Daoy (cell line): ENCODE data around the gene PCSK6. TPM values are rescaled to one million over a fixed set of nuclear protein-coding genes. Genes with fewer than 3 reads are reported as not detected.
"Not testable (repeated sequence)": the region's sequence is repeated elsewhere in the genome, so short reads cannot be mapped to it uniquely, and the experiment has no call there.

Source experiments
- DNase-seq: peaks from one replicate; pipeline ENCODE4 v3.0.0-alpha.2; 2015; ENCODE audit warnings: low read depth
- total RNA-seq: library from RNA; depleted of rRNA; stranded (reverse); fragments of >200 nt; shearing (Covaris generic); gene quantifications from 2 replicates; pipeline ENCODE4 v1.2.3, GENCODE V29; 2014

The PCSK6 gene
- total RNA-seq, 1 experiment from 2014 or later = 8.1 TPM

DNA sequence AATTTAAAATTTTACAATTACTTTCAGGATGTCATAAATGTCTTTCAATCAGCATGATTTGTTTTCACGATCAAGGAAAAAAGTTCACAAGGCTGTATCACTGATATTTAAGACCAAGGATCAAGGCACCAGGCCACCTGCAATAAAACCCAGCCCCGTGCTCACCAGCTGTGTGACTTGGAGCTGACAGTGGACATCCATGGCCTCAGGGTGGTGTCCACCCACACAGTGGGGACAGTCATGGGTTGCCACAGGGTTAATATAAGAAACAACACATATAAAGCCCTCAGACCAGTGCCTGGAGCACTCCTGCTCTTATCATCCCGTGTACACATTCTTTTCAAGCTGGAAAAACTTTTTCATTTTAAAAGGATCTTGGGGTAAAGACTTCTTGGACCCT is 56.5 kb downstream of the PCSK6 start:
- no peak for DNase-seq

DNA sequence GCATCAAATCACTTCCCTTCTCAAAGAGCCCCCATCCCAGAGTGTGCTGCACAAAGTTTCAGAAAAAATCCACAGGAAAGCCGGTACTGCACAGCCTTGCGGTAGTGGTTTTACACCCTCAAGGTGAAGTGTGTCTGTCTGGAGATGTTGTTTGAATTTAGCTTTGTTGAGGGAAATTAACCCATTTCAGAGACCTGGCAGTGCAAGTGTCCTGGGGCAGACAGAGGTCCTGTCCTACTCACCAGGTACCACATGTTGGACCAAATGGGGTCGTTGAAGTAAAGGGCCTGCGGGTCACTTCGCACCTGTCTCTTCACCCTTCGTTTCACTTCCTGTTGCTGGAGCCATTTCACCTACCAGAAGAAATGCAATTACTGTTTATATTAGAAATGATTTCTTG is 57.8 kb downstream of the PCSK6 start:
- no peak for DNase-seq

DNA sequence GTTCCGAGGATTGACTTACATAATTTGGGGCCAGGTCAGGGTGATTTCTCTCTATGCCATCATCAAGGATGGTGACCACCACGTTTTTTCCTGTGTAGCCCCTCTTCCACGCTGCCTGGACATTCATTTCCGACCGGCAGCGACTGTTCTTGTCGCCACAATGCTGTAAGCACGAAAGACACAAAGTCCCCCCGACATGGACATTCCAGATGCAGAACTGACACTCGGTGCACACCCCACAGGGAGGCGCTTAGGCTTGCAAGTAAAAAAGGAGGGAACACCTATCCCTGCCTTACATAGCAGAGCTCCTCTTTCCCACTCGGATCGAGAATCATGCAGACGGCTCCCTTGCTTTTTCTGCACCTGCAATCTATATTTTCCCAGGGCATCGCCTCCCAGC is 58.2 kb downstream of the PCSK6 start:
- DNase-seq = no peak

DNA sequence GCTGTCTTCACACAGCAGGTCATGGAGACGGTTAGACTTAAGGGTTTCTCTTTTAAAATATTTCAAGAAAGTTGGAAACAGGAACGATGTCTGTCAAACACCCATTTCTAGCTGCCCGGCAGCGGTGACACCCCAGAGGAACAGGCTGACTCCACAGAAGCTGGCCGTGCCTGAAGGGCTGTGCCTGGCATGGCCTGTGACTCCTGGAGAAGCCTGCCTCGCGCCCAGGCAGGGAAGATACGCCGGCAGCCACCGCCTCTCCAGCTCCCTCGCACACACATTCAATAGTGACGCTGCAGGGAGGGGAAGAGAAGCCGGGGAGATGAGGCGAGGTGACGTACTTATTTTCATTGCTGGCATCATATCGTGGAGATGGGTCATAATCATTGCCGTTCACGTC is 59.9 kb downstream of the PCSK6 start:
- no peak for DNase-seq

DNA sequence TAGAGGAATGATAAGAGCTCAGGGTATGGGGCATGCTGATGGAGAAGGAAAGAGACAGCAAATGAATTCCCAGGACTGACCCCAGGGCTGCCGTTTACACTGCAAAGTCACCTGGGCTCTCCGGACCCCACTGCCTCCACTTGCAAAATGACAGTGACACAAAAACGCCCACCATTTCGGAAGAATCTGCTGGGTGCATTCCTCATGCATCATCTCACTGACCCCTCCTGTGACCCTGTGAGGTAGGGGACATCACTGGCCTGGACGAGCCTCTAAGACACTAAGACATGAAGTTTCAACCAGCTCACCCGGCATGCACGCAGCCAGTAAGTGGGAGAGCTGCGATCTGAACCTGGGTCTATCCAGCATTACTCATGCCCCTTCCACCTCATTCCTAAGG is 60.3 kb downstream of the PCSK6 start:
- no peak for DNase-seq

DNA sequence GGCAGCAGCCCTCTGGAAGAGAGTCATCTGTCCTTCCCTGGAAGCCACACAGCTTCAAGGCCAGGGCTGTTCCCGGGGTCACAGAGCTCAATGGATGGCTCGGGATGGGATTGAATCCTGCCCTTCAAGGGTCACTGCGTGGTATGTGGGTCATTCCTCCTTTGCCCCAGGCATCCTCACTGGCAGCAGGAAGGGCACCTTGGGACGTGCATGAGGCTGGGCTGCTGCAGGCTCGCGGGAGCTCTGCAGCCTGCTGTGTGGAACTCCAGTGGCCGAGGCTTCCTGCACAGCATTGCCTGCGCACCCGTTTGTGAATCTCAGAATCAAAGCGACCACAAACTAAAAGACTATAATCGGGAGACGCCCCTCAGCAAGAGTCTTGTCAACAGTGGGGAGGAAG is 60.7 kb downstream of the PCSK6 start:
- no peak for DNase-seq

DNA sequence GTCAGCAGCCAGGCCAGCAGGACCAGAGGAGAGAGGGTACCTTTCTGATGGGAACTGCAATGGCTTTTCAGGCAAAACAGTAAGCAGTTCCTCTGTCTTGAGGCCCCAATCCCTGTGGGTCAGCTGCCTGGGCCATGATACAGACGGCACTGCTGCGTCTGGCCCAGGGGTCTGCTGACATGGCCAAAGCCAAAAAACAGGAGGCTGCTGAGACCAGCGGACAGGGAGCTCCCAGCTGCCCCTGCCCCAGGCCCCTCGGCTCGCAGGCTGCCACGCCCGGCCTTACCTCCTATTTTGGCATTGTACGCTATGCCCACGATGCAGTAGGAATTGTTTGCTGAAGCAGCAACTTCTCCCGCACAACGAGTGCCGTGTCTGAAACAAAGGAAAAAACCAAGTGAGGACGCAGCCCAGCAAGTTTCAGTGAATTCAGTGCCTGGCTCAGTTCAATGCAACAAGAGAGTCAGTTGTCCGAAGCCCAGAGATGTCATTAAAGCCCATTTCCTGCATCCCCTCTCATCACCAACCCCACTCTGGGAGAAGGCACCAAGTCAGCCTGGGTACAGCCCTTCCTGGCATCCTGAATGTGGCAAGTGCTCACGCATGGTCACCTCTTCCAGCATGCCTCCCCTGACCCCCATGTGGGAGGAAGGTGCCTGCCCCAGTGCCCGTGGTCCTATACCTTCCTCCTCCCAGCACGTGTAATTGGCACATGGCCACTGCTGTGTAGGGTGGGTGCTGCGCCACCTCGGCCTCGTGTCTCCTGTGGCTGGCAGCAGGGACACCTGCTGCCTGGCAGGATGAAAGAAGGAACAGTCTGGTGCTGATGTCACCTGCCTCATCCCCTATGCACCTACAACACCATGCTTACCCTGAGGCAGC is 61.7 kb downstream of the PCSK6 start:
- DNase-seq = no peak

DNA sequence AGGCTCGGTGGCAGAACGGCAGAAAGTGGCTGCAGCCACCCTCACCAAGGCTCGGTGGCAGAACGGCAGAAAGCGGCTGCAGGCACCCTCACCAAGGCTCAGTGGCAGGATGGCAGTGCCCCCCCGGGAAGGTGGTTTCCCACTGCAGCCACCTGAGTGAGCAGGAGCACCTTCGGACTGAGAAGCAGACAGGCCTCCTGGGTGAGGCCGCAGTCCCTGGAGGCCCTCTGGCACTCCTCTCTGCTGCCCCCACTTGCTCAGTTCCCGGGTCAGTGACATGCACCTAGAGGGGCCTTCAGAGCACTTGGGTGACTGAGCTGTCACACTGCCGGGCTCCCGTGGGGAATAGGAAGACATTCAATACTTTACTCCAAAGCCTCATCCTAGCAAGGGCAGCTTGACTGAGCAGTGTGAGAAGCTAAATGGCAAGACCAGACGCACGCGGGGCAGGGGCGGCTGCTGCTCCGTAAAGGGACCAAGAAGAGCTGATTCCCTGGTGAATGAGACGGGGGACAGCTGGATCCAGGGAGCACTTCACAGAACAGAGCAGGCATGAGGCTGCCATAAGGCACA is 62.7 kb downstream of the PCSK6 start:
- DNase-seq = no peak

DNA sequence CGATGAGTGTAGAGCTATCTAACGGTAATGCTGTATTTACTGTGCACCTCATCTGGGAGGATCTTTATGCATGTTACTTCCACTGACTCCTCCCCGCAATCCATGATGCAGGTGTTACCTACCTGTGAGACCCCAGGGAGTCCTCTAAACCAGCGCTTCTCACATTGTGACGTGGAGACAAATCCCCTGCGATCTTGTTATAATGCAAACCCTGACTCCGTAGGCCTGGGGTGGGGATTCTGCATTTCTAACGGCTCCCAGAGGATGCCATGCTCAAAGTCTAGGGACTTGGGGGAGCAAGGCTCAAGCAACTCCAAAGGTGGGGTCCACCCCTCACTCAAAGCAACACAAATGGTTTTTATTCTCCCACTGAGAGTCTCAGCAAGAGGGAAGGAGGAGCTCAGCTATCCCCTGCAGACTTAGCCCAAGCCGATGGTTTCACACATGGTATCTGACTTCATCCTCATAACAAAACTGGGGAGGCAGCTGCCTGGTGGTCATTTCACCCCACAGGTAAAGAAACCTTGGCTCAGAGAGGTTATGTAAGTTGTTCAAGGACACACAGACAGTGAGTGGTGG is 63.6 kb downstream of the PCSK6 start:
- no peak for DNase-seq

DNA sequence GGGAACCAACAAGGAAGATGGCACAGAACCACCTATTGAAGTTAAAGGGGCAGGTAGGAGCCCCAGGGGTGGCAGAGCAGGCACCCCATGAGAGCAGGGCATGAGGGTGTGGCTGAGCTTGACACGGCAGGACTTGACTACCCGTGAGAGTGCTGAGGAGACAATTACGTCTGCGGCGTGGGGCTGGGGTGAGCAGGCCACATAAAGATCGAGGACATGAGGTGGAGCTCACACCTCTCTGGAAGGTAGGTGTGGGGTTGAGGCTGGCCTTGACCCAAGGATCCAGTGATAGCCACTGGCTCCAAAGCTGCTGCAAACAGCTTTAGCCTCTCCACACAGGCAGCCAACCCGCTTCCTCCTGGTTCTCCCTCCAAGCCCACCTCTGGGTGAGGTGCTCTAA is 64.5 kb downstream of the PCSK6 start:
- DNase-seq = no peak

DNA sequence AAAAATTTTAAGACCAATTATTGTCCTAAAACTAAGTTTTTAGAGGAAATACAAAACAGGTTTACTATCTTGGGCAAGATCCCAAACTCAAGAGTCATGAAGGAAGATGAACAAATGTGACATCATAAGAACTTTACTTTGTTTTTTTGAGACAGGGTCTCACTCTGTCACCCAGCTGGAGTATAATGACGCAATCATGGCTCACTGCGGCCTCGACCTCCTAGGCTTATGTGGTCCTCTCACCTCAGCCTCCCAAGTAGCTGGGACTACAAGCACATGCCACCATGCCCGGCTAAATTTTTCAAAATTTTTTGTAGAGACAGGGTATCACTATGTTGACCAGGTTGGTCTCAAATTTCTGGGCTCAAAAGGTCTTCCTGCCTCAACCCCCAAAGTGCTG is 69.3 kb downstream of the PCSK6 start:
- no peak for DNase-seq

DNA sequence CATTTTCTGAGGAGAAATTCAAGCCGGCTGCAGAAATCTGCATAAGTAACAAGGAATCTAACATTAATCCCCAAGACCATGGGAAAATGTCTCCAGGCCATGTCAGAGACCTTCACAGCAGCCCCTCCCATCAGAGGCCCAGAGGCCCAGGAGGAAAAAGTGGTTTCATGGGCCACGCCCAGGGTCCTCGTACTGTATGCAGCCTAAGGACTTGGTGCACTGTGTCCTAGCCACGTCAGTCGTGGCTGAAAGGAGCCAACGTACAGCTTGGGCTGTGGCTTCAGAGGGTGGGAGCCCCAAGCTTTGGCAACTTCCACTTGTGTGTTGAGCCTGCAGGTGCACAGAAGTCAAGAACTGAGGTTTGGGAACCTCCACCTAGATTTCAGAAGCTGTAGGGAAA is 73.0 kb downstream of the PCSK6 start:
- not testable (repeated sequence) for DNase-seq

DNA sequence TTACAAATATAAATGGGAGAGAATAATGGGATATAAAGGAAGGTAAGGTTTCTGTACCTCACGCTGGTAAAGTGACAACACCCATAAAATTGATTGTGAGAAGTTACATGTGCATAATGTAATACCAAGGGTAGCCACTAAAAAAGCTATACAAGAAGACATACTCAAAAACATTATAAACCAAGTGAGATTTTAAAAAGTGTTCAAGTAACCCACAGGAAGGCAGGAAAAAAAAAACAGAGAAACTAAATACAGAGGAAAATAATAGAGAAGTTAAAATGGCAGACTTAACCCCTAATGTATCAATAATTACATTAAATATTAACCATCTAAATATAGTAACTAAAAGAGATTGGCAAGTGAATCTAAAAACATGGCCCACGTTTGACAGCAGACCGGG is 76.3 kb downstream of the PCSK6 start:
- no peak for DNase-seq

DNA sequence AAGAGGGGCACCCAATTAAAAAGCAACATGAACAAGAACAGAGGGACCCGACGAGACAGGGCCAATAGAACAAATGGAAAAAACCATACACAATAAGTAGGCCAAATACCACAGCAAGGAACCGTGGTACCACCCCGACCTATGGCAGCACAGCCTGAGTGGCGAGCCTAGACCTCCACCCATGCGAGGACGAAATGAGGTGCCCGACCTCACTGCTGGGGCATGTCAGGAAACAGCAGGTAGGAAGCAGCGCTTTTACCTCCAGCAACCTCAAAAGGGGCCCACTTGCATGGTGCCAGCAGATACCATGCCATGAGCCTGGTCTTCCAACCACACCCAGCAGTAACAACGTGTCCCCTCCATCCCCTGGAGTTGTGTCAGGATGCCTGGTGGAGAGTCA is 77.9 kb downstream of the PCSK6 start:
- DNase-seq = no peak

DNA sequence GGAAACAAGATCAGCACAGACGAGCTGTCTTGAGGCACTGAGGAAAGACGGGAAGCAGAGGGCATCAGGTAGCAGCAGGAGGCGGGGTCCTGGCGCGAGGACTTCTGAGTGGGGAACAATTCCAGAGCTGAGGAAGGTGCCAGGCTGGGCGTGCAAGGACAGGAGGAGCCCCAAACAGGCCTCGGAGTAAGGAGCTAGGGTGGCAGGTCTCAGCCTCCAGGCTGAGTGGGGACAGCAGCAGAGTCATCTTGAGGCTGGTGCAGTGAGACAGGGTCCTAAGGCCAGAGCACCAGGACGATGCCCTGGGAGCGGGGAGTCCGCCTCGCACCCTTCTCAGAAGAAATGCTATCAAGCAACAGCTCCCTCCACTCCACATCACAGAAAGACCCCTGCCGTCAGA is 78.4 kb downstream of the PCSK6 start:
- DNase-seq = no peak

DNA sequence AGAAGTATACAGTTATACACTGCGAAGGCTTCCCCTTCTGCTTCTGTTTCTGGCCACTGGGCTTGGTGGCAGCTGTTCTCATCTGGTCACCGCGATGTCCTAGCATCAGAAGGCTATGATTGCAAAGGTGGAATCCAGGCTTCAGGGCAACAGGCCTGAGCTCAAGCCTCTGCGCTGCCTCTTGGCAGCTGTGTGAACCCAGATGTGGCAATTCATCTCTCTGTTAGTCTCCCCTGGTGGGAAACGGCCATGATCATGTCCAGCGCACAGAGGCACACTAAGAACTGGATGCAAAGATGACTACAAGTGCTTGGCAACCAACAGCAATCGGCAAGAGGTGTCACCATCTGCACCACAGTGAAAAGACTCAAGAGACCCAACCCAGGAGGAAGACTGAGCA is 78.9 kb downstream of the PCSK6 start:
- no peak for DNase-seq

DNA sequence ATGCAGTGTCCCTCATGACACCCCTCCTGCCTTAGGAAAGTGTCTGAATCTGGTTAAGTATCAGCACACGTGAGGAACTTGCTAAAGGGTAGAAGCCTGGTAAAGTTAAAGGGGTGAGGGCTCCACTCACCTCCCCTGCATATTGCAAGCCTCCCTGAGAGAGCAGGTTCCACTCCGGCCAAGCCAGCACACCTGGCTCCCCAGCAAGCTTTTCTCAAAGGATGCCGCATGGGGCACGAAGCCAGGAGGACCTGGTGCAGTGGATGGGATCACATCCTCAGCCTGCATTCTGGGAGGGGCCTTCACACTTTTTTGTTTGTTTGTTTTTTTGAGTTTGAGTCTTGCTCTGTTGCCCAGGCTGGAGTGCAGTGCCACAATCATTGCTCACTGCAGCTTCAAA is 79.9 kb downstream of the PCSK6 start:
- no peak for DNase-seq

DNA sequence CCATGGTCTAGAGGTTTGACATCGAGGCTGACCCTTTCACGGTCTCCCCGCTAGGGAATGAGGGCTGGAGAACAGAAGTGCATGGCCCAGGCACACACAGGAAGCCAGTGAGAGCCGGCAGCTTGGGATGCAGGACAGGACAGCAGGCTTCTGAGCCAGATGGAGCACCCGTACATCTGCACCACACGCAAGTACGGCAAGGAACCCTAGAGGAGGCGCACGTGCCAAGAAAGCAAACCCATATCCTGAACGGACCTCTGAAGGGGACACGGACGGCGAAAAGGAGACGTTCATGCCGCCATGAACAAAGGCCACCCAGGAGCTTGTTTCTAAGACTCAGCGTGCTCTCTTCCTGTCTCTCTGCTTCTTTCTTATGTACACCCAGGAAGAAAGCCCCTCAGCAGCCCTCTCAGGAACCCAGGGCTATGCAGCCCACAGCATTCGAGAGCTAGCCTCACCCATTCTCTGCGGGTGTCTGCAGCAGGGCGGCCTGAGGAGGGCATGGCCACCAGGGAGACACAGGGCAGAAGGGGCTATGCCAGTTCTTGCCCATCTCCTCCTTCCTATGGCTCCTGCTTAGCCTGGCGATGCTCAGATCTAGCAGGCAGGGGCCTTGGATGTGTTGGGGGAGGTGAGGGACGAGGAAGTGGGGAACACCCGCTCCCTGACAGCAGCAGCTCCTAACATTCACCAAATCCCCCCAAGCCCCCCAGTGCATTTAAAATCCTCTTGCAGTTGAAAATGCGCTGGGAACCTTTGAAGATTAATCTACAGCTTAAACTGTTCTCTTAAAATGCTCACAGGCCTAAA is 81.3 kb downstream of the PCSK6 start:
- DNase-seq = no peak

DNA sequence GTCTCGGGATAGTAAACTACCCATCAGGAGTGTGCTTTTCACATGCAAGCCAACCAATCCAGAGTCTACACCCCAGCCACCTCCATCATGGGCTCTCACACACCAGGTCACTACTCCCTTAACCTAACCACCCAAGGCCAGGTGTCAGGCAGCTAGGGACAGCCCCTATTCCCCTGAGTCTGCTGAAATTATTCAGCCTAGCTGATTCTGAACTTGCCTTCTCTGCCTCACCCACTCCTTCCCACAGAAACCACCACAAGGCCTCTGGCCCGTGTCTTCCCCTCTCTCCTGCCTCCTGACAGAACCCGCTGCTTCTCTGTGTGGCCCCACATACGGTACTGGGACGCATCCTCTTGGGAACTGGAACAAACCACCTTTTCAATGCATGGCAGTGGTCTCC is 82.1 kb downstream of the PCSK6 start:
- DNase-seq = no peak

DNA sequence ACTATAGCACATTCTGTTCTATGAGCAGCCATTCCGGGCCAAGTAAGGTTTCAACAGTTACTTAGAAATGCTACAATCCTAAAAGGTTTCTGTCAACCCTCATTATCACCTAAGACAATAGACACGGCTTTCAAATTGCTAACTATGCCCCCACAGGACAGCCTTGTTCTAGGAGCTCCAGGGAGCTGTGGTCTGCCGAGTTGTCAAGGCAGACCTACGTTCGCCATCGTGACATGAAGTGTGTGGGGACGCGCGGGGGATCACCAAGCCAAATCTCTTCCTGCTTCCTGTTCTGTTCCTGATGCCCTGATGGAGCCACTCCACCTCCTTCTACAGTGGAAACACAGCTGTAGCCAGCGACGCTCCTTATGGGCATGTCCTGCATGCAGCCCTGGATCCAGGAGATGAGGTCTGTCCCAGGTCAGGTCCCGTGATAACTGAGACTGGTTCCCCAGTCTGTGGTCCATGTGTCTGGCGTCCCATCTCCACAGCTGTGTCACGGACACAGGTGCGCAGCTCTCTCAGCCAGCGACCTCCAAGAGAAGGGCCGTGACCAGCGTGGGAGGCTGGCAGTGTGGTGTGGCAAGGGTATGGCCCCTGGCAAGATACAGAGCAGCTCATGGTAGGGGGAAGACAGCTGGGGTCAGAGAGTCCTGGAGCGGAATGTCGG is 82.8 kb downstream of the PCSK6 start:
- no peak for DNase-seq

DNA sequence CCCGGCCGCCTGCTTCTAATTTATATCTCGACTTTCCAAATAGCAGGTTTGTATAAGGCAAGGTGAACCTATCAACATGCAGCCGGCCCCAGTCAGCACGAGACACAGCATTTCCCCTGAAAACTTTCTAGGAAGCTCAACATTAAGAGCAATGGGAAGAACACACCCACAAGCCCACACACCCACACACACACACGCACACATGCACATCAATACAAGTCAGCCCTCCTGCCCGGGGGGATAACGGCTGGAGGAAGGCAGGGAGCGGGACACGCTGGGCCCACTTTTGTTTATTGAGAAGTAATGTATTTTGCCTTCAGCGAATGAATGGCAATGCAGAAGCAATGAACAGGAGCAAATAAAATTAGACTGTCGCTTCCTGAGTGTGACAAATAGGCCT is 83.5 kb downstream of the PCSK6 start:
- DNase-seq = no peak

DNA sequence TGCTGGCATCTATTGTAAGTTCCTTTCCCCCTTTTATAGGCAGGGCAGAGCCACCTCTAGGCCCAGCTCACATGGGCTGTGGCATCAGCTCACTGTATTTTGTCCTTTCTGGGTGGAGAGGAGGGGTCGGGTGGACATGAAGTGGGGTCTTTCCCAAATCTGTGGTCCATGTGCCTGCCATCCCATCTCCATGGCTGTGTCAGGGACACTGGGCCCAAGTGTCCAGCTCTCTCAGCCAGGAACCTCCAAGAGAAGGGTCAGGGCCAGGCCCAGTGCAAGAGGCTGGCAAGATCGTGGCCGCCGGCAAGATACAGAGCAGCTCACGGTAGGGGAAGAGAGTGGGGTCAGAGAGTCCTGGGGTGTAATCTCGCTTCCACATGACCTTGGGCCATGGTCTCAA is 85.3 kb downstream of the PCSK6 start:
- DNase-seq = no peak
